ENCODE results near the gene ANKLE1. TPM values are rescaled to one million over a fixed set of nuclear protein-coding genes. Genes with fewer than 3 reads are reported as not detected.
"Not testable (repeated sequence)": the region's sequence is repeated elsewhere in the genome, so short reads cannot be mapped to it uniquely, and the experiment has no call there.

ANKLE1 gene
- total and polyA plus RNA-seq, 2 experiments from 2014 or later, result 9.1 to 20.2 TPM

DNA sequence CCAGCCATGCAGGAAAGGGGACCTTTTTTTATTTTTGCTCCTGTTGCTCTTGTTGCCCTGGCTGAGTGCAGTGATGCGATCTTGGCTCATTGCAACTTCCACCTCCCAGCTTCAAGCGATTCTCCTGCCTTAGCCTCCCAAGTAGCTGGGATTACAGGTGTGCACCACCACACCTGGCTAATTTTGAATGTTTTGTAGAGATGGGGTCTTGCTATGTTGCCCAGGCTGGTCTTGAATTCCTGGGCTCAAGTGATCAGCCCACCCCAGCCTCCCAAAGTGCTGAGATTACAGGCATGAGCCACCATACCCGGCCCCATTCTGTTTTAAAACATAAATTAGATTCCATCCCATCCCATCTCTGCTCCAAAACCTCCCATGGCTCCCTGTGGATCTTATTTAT, 6.8 kb upstream of the ANKLE1 start:
- H3K79me2 ChIP-seq (replicated peaks; ENCODE audit: insufficient read depth); H3K9me3 Mint-ChIP-seq; H3K4me1 ChIP-seq (ENCODE audit: insufficient read depth); H2AFZ ChIP-seq; DNase-seq (ENCODE audit: low spot score); H3K27me3 Mint-ChIP-seq (ENCODE audit: insufficient read depth, low read depth, poor library complexity); H3K4me3 ChIP-seq; H3K4me1 Mint-ChIP-seq; H3K4me3 Mint-ChIP-seq; H3K27ac ChIP-seq (ENCODE audit: low read depth); H3K27me3 ChIP-seq (ENCODE audit: insufficient read depth); H4K20me1 ChIP-seq (replicated peaks; ENCODE audit: insufficient read depth); ATAC-seq; H3K4me2 ChIP-seq; H3K9me2 ChIP-seq (ENCODE audit: insufficient read depth); H3K27ac Mint-ChIP-seq: not testable (repeated sequence)
- peaks cover 16% of the 10 kb centered on the region for H3K36me3 ChIP-seq (ENCODE audit: insufficient read depth)
- peaks cover 15% of the 10 kb centered on the region for H3F3A ChIP-seq (replicated peaks; ENCODE audit: low read depth)
- peaks cover 70% of the 10 kb centered on the region for H3K36me3 Mint-ChIP-seq (ENCODE audit: low read depth)

DNA sequence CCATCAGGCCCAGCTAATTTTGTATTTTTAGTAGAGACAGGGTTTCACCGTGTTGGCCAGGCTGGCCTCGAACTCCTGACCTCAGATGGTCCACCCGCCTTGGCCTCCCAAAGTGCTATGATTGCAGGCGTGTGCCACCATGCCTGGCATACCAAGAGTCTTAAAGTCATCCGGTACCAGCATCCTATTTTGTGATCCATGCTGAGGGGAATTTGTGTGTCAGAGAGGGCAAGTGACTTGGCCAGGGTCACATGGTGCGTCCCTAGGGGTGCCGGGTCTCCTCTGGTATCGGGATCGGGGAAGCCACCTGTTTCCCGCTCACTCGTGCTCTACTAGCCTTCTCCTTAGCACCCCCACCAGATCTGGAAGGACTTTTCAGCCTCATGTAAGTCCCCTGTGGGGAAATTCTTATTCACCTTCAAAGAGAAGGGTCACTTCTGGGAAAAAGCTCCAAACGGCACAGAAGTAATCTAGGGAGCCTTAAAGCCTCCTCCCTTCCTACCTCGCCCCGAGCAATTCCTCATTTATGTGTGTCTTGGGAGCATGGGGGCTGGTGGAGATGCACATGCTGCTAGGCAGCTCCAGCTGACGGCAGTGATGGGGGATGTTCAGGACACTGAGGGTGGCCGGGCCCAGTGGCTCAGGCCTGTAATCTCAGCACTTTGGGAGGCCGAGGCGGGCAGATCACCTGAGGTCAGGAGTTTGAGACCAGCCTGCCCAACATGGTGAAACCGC, 6.1 kb upstream of the ANKLE1 start:
- ATAC-seq (no peak), DNase-seq (ENCODE audit: low spot score) (no peak)
- H3K36me3 Mint-ChIP-seq (ENCODE audit: low read depth), result peaks cover 62% of the 10 kb centered on the region
- no peak overlapping the region for H3K4me3 ChIP-seq
- H3K4me1 ChIP-seq (ENCODE audit: insufficient read depth), result no peaks in the 10 kb centered on the region
- H3K36me3 ChIP-seq (ENCODE audit: insufficient read depth), result peaks cover 12% of the 10 kb centered on the region
- no peaks in the 10 kb centered on the region for H3K79me2 ChIP-seq (replicated peaks; ENCODE audit: insufficient read depth)
- H3K4me1 Mint-ChIP-seq, result no peaks in the 10 kb centered on the region
- H3K27me3 ChIP-seq (ENCODE audit: insufficient read depth), result no peaks in the 10 kb centered on the region
- no peak overlapping the region for H3K27ac Mint-ChIP-seq
- H3K27me3 Mint-ChIP-seq (ENCODE audit: insufficient read depth, low read depth, poor library complexity), result peaks cover 9% of the 10 kb centered on the region
- no peak overlapping the region for H3K27ac ChIP-seq (ENCODE audit: low read depth)
- no peak overlapping the region for H3K4me3 Mint-ChIP-seq
- no peaks in the 10 kb centered on the region for H4K20me1 ChIP-seq (replicated peaks; ENCODE audit: insufficient read depth)
- TF ChIP-seq ZNF114 (CRISPR knock-in tag; IDR thresholded peaks at IDR 0.05), result no peak
- no peak for TF ChIP-seq POLR2AphosphoS5 (IDR thresholded peaks at IDR 0.05; ENCODE audit: low read depth)
- no peak for TF ChIP-seq ETS1 (IDR thresholded peaks at IDR 0.05)
- no peak for TF ChIP-seq ZNF331 (CRISPR knock-in tag; IDR thresholded peaks at IDR 0.05; ENCODE audit: low read depth)
- TF ChIP-seq JUNB (IDR thresholded peaks at IDR 0.05; ENCODE audit: unreplicated experiment), result no peak
- no peak for TF ChIP-seq CTCF (conservative IDR thresholded peaks at IDR 0.05; ENCODE audit: low read depth in 2 of 2)
- TF ChIP-seq EZH2 (IDR thresholded peaks at IDR 0.05; ENCODE audit: low read depth, unreplicated experiment), result no peak
- no peak for TF ChIP-seq ZNF462 (CRISPR knock-in tag; IDR thresholded peaks at IDR 0.05)
- peaks cover 15% of the 10 kb centered on the region for H3F3A ChIP-seq (replicated peaks; ENCODE audit: low read depth)
- H2AFZ ChIP-seq, result no peak overlapping the region
- no peak overlapping the region for H3K4me2 ChIP-seq
- H3K9me2 ChIP-seq (ENCODE audit: insufficient read depth), result no peaks in the 10 kb centered on the region
- no peaks in the 10 kb centered on the region for H3K9me3 Mint-ChIP-seq

Data from GM23338 (cell line).